K562 (cell line): ENCODE data around the gene KIFAP3. TPM values are rescaled to one million over a fixed set of nuclear protein-coding genes. Genes with fewer than 3 reads are reported as not detected.
A peak's percentile ranks its signal among the peaks of the same experiment; 100 is the strongest.

Experiments
- ATAC-seq: fragments of 200-7000 bp; cut with Tn5 transposase; 3 replicates; pipeline ENCODE4 v1.9.1; 2020; ENCODE audit warnings: moderate library complexity
- BruUV-seq: library from RNA; stranded (reverse); fragments of 400-500 nt; replicated peaks from 2 replicates; lab custom pipeline; 2021; lab: Mats Ljungman, UMichigan
- CTCF ChIA-PET: fragments of 300-600 bp; formaldehyde crosslinking; extraction: SDS; loops from one replicate; lab custom pipeline; 2021; ENCODE audit warnings: low intra/inter-chr PET ratio; lab: Yijun Ruan, JAX
- POLR2A ChIA-PET: fragments of 300-600, 350-650 bp; sonication (Branson Sonifier 250); formaldehyde crosslinking; extraction: SDS; loops from one replicate; lab custom pipeline; 2021; ENCODE audit warnings: antibody characterized with exemption, inconsistent platforms; lab: Yijun Ruan, JAX
- DNase-seq, 4 experiments: peaks; one replicate each; pipeline versions ENCODE4 v3.0.0 to v3.0.0-alpha.2; 2011 to 2018; ENCODE audit warnings: low spot score in 3 of 4, mixed read lengths in 3 of 4; ENCODE audit errors: extremely low read depth in 1 of 4
- FAIRE-seq: peaks from 2 replicates; lab custom pipeline; 2011; peaks lifted over from hg19 to GRCh38; lab: Jason Lieb, UNC
- H2AFZ ChIP-seq: 2 replicates; pipeline ENCODE4 v1.6.0; 2011; ENCODE audit warnings: low read depth, low read length, control low read depth, inconsistent platforms
- H3K27ac ChIP-seq: fragments of 200-600 bp; 3 replicates; pipeline ENCODE4 v1.8.0; 2011; ENCODE audit warnings: low read depth, mild to moderate bottlenecking, control low read depth, inconsistent platforms, low read length, moderate library complexity, mixed read lengths; ENCODE audit errors: extremely low read depth
- H3K27me3 ChIP-seq, 2 experiments: fragments of 300-600 bp in 1 of 2; 2 replicates in 1 of 2; 3 replicates in 1 of 2; pipeline versions ENCODE4 v1.6.0 to v1.8.0; 2011; ENCODE audit warnings: inconsistent platforms in 2 of 2, low read length in 2 of 2, mild to moderate bottlenecking in 1 of 2, mixed read lengths in 1 of 2, moderate library complexity in 1 of 2; ENCODE audit not compliant: control insufficient read depth in 2 of 2, insufficient read depth in 2 of 2
- H3K36me3 ChIP-seq: fragments of 300-600 bp; 3 replicates; pipeline ENCODE4 v1.8.0; 2011; ENCODE audit warnings: mild to moderate bottlenecking, low read length, inconsistent platforms; ENCODE audit not compliant: control insufficient read depth, insufficient read depth
- H3K4me1 ChIP-seq, 2 experiments: fragments of 200-600 bp in 1 of 2; replicated peaks in 1 of 2; 2 replicates in 1 of 2; 3 replicates in 1 of 2; pipeline versions ENCODE4 v1.5.1 to v1.8.0; 2011; ENCODE audit warnings: inconsistent platforms in 2 of 2, low read length in 2 of 2, mild to moderate bottlenecking in 1 of 2, mixed read lengths in 1 of 2, moderate library complexity in 1 of 2; ENCODE audit not compliant: control insufficient read depth in 2 of 2, insufficient read depth in 2 of 2
- H3K4me2 ChIP-seq: 2 replicates; pipeline ENCODE4 v1.6.1; 2011; ENCODE audit warnings: low read length, control low read depth, inconsistent platforms, mixed read lengths; ENCODE audit not compliant: insufficient read depth
- H3K4me3 ChIP-seq: fragments of 200-600 bp; sonication (generic), shearing (Covaris generic); 2 replicates; pipeline ENCODE4 v1.5.1; 2016; ENCODE audit warnings: control low read depth, inconsistent platforms
- H3K79me2 ChIP-seq: fragments of 200-600 bp; 3 replicates; pipeline ENCODE4 v1.8.0; 2011; ENCODE audit warnings: low read length, inconsistent platforms; ENCODE audit not compliant: control insufficient read depth, insufficient read depth
- H3K9ac ChIP-seq, 2 experiments: 2 replicates each; pipeline versions ENCODE4 v1.6.0 to v1.6.1; 2011; ENCODE audit warnings: low read depth in 2 of 2, low read length in 2 of 2, control low read depth in 1 of 2, inconsistent platforms in 1 of 2, mild to moderate bottlenecking in 1 of 2, mixed read lengths in 1 of 2; ENCODE audit not compliant: insufficient read depth in 1 of 2
- H3K9me1 ChIP-seq: one replicate; pipeline ENCODE4 v1.6.0; 2011; ENCODE audit warnings: inconsistent platforms, mild to moderate bottlenecking, low read length, moderate library complexity; ENCODE audit not compliant: control insufficient read depth, insufficient read depth
- H3K9me3 ChIP-seq: replicated peaks from 2 replicates; pipeline ENCODE4 v1.5.1; 2011; ENCODE audit warnings: low read depth, low read length, inconsistent platforms; ENCODE audit not compliant: control insufficient read depth, insufficient read depth
- H4K20me1 ChIP-seq: replicated peaks from 2 replicates; pipeline ENCODE4 v1.6.1; 2011; ENCODE audit warnings: low read length, inconsistent platforms, mixed read lengths; ENCODE audit not compliant: control insufficient read depth, insufficient read depth
- BCLAF1 ChIP-seq, 2 experiments: fragments of 450-650 bp in 1 of 2; IDR thresholded peaks; 2 replicates each; pipeline ENCODE4 v1.6.1; 2011 to 2017; ENCODE audit warnings: low read depth in 2 of 2, antibody characterized with exemption in 1 of 2, borderline replicate concordance in 1 of 2, low read length in 1 of 2, mild to moderate bottlenecking in 1 of 2, mixed read lengths in 1 of 2; ENCODE audit not compliant: control insufficient read depth in 1 of 2
- C11orf30 ChIP-seq: fragments of 450-650 bp; IDR thresholded peaks from 2 replicates; pipeline ENCODE4 v1.6.1; 2016; ENCODE audit warnings: low read depth, mild to moderate bottlenecking
- CBFB ChIP-seq: sonication (generic); formaldehyde crosslinking; IDR thresholded peaks from 2 replicates; pipeline ENCODE4 v1.4.0; 2020; ENCODE audit warnings: mild to moderate bottlenecking, missing genetic modification reagents
- HCFC1 ChIP-seq: IDR thresholded peaks from 2 replicates; pipeline ENCODE4 v1.6.1; 2012; ENCODE audit warnings: low read depth, low read length, improper control_type of control experiment
- KAT8 ChIP-seq: fragments of 450-650 bp; IDR thresholded peaks from 2 replicates; pipeline ENCODE4 v1.6.1; 2016; ENCODE audit warnings: low read depth, mild to moderate bottlenecking
- MAFG ChIP-seq: fragments of 450-650 bp; conservative IDR thresholded peaks from 2 replicates; pipeline ENCODE4 v1.6.1; 2016; ENCODE audit warnings: missing genetic modification characterization, missing compliant biosample characterization
- RBM17 ChIP-seq: fragments of 200-400 bp; formaldehyde crosslinking; IDR thresholded peaks from 2 replicates; pipeline ENCODE4 v1.6.1; 2017; ENCODE audit warnings: low read depth, mild to moderate bottlenecking, low read length, borderline replicate concordance
- ZNF316 ChIP-seq: fragments of 450-650 bp; IDR thresholded peaks from 2 replicates; pipeline ENCODE4 v1.6.1; 2016
- ZNF324 ChIP-seq: fragments of 250-450 bp; sonication (Bioruptor Pico); IDR thresholded peaks from 2 replicates; pipeline ENCODE4 v1.4.0; 2020; ENCODE audit warnings: mild to moderate bottlenecking
- in situ Hi-C: fragments of 300-500 bp; cut with MboI; formaldehyde crosslinking; loops from 4 replicates; pipeline ENCODE4 v1.15.0; 2018; ENCODE audit warnings: inconsistent platforms, mixed read lengths
- intact Hi-C: fragments of 100-400 bp; cut with micrococcal nuclease; formaldehyde crosslinking; loops from 2 replicates; pipeline ENCODE4 v1.14.2; 2022
- polyA plus RNA-seq, 8 experiments: library from polyadenylated mRNA; depleted of rRNA in 4 of 8; stranded (reverse) in 5 of 8; unstranded in 3 of 8; fragments of >200 nt; fragmentation: Nextera tagmentation in 2 of 8; fragmentation: Illumina TruSeq in 1 of 8; extraction: Ambion mirVana in 2 of 8; extraction: Trizol in 1 of 8; gene quantifications; 2 replicates each; pipeline versions ENCODE4 v1.2.1 to v1.2.3, GENCODE V29; 2011 to 2014; ENCODE audit warnings: inconsistent platforms in 1 of 8, missing spikeins in 1 of 8
- total RNA-seq, 7 experiments: library from RNA; depleted of rRNA in 6 of 7; stranded (reverse); fragments of >200 nt in 6 of 7; fragmentation: Illumina TruSeq in 2 of 7; extraction: Trizol in 2 of 7; gene quantifications; 2 replicates each; pipeline versions ENCODE4 v1.2.1 to v1.2.3, GENCODE V29; 2011 to 2021; ENCODE audit warnings: low replicate concordance in 1 of 7
- TF ChIP-seq, protein P1 (sequence below): sonication (generic); formaldehyde crosslinking; IDR thresholded peaks from 2 replicates; pipeline ENCODE4 v1.8.0; 2023; ENCODE audit warnings: missing genetic modification reagents, mild to moderate bottlenecking, borderline replicate concordance

Gene KIFAP3
- total and polyA plus RNA-seq, 9 of the 15 experiments (the other 6 are each of a cell fraction or from before 2014, with no cell fraction given) = 8.8 to 17.5 (median 11.8) TPM

- no TSS peak for BruUV-seq
Measured at GRCh38 chr1:170078610-170079189, 4.2 kb upstream of the KIFAP3 start.

More at GRCh38 chr1:170078610-170079189, 4.2 kb upstream of the KIFAP3 start:
- FAIRE-seq (no peak), DNase-seq (no peak), ATAC-seq (no peak)
- H3K4me3 ChIP-seq = no peak overlapping the region
- in situ Hi-C loops = no loop called here
- 0 out of 2 replicates have a peak, but pooled peaks cover 3% of the 10 kb centered on the region for H3K9me3 ChIP-seq
- H4K20me1 ChIP-seq = no peaks in the 10 kb centered on the region
- no peaks in the 10 kb centered on the region for H3K36me3 ChIP-seq
- no peak overlapping the region for H3K9ac ChIP-seq
- H3K79me2 ChIP-seq = peaks cover 2% of the 10 kb centered on the region; the same call in 1 of the 3 replicates
- ChIA-PET CTCF (no interaction called here), POLR2A (no interaction called here)
- no peaks in the 10 kb centered on the region for H3K27me3 ChIP-seq
- intact Hi-C loops = no loop called here
- H3K4me2 ChIP-seq = no peak overlapping the region
- TF ChIP-seq RBM17 = no peak
- peak; percentile 78 for TF ChIP-seq ZNF316
- TF ChIP-seq, protein P1, sequence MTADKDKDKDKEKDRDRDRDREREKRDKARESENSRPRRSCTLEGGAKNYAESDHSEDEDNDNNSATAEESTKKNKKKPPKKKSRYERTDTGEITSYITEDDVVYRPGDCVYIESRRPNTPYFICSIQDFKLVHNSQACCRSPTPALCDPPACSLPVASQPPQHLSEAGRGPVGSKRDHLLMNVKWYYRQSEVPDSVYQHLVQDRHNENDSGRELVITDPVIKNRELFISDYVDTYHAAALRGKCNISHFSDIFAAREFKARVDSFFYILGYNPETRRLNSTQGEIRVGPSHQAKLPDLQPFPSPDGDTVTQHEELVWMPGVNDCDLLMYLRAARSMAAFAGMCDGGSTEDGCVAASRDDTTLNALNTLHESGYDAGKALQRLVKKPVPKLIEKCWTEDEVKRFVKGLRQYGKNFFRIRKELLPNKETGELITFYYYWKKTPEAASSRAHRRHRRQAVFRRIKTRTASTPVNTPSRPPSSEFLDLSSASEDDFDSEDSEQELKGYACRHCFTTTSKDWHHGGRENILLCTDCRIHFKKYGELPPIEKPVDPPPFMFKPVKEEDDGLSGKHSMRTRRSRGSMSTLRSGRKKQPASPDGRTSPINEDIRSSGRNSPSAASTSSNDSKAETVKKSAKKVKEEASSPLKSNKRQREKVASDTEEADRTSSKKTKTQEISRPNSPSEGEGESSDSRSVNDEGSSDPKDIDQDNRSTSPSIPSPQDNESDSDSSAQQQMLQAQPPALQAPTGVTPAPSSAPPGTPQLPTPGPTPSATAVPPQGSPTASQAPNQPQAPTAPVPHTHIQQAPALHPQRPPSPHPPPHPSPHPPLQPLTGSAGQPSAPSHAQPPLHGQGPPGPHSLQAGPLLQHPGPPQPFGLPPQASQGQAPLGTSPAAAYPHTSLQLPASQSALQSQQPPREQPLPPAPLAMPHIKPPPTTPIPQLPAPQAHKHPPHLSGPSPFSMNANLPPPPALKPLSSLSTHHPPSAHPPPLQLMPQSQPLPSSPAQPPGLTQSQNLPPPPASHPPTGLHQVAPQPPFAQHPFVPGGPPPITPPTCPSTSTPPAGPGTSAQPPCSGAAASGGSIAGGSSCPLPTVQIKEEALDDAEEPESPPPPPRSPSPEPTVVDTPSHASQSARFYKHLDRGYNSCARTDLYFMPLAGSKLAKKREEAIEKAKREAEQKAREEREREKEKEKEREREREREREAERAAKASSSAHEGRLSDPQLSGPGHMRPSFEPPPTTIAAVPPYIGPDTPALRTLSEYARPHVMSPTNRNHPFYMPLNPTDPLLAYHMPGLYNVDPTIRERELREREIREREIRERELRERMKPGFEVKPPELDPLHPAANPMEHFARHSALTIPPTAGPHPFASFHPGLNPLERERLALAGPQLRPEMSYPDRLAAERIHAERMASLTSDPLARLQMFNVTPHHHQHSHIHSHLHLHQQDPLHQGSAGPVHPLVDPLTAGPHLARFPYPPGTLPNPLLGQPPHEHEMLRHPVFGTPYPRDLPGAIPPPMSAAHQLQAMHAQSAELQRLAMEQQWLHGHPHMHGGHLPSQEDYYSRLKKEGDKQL (CRISPR knock-in tag) = no peak
- TF ChIP-seq KAT8 = no peak
- TF ChIP-seq CBFB = no peak
- no peak for TF ChIP-seq BCLAF1 (IDR thresholded peaks at IDR 0.05; ENCODE audit: borderline replicate concordance in 1 of 2, control insufficient read depth in 1 of 2, low read depth in 2 of 2, low read length in 1 of 2)
- TF ChIP-seq C11orf30 = peak; percentile 53; the same call in 1 of the 2 replicates
- TF ChIP-seq MAFG (tag) = peak; percentile 30; the same call in 1 of the 2 replicates
- no peak for TF ChIP-seq HCFC1
- TF ChIP-seq ZNF324 (CRISPR knock-in tag) = peak; percentile 92
- no peak overlapping the region for H3K27ac ChIP-seq
- H2AFZ ChIP-seq = no peak overlapping the region
- peaks cover 6% of the 10 kb centered on the region in 2 experiments; a peak in 4 of 5 replicates for H3K4me1 ChIP-seq
- H3K9me1 ChIP-seq = no peaks in the 10 kb centered on the region
